Thyroid gland (tissue), 4 donors: Measurements from ENCODE around the gene TMEM98. TPM values are rescaled to one million over a fixed set of nuclear protein-coding genes. Genes with fewer than 3 reads are reported as not detected.

Source experiments
- DNase-seq, 2 donors: peaks; one replicate each; pipeline ENCODE4 v3.0.0-alpha.2; 2019
- H3K27ac ChIP-seq, 3 donors: fragments of 200-600 bp; sonication (generic); 1 replicate in 2 of 3; 2 replicates in 1 of 3; pipeline ENCODE4 v1.5.1; 2016 to 2019; ENCODE audit warnings: mild to moderate bottlenecking in 1 of 3, moderate library complexity in 1 of 3
- H3K27me3 ChIP-seq: fragments of 200-600 bp; sonication (generic); one replicate; pipeline ENCODE4 v1.5.1; 2019
- H3K36me3 ChIP-seq, 2 donors: fragments of 200-600 bp; sonication (generic); one replicate each; pipeline ENCODE4 v1.5.1; 2016 to 2019
- H3K4me1 ChIP-seq, 2 donors: fragments of 200-600 bp; sonication (generic); one replicate each; pipeline ENCODE4 v1.5.1; 2017 to 2019
- H3K4me3 ChIP-seq, 3 donors: fragments of 200-600 bp; sonication (generic); replicated peaks in 1 of 3; 1 replicate in 2 of 3; 2 replicates in 1 of 3; pipeline ENCODE4 v1.5.1; 2016; ENCODE audit warnings: mild to moderate bottlenecking in 1 of 3
- H3K9me3 ChIP-seq: fragments of 200-600 bp; sonication (generic); one replicate; pipeline ENCODE4 v1.5.1; 2017
- POLR2A ChIP-seq, 2 donors: fragments of 450-650 bp; IDR thresholded peaks; one replicate each; pipeline ENCODE4 v1.6.1; 2017; ENCODE audit warnings: antibody characterized with exemption in 2 of 2, mild to moderate bottlenecking in 2 of 2, moderate library complexity in 1 of 2
- WGBS, 2 donors: methylation state at CpG; one replicate each; pipeline ENCODE4 v1.1.5; 2017; 5-methylcytosine and 5-hydroxymethylcytosine counted together
- intact Hi-C: fragments of 100-400 bp; cut with DNase I; formaldehyde crosslinking; loops from one replicate; pipeline ENCODE4 v1.15.1; 2023
- total RNA-seq, 4 donors: library from RNA; depleted of rRNA; stranded (reverse); fragments of >200 nt; gene quantifications; one replicate each; pipeline ENCODE4 v1.2.3, GENCODE V29; 2016
- TF ChIP-seq, protein P1 (sequence below), 6 experiments: fragments of 200-600 bp in 3 of 6; fragments of 450-650 bp in 3 of 6; sonication (generic) in 3 of 6; IDR thresholded peaks; one replicate each; pipeline ENCODE4 v1.5.1; 2016 to 2019; ENCODE audit warnings: antibody characterized with exemption in 6 of 6, mild to moderate bottlenecking in 2 of 6, inconsistent platforms in 1 of 6, moderate library complexity in 1 of 6

The TMEM98 gene
- total RNA-seq, 4 donors from 2014 or later, result 57.0 to 121 (median 74.8) TPM

GRCh38 chr17:32928586-32929535, 908 bp downstream of the TMEM98 start:
- intact Hi-C loops, result no loop called here
- 24 to 25% methylated on average over 19 of the region's 19 CpGs for WGBS, 2 donors
- peak overlapping the region in 2 of 3 donors; percentile 61 to 62 for H3K27ac ChIP-seq
- no peaks in the 10 kb centered on the region for H3K9me3 ChIP-seq
- H3K36me3 ChIP-seq, result no peaks in the 10 kb centered on the region
- no peaks in the 10 kb centered on the region for H3K27me3 ChIP-seq
- peak overlapping the region; percentile 34 to 65 (median 63) for H3K4me3 ChIP-seq
- DNase-seq, result no peak
- TF ChIP-seq, protein P1, sequence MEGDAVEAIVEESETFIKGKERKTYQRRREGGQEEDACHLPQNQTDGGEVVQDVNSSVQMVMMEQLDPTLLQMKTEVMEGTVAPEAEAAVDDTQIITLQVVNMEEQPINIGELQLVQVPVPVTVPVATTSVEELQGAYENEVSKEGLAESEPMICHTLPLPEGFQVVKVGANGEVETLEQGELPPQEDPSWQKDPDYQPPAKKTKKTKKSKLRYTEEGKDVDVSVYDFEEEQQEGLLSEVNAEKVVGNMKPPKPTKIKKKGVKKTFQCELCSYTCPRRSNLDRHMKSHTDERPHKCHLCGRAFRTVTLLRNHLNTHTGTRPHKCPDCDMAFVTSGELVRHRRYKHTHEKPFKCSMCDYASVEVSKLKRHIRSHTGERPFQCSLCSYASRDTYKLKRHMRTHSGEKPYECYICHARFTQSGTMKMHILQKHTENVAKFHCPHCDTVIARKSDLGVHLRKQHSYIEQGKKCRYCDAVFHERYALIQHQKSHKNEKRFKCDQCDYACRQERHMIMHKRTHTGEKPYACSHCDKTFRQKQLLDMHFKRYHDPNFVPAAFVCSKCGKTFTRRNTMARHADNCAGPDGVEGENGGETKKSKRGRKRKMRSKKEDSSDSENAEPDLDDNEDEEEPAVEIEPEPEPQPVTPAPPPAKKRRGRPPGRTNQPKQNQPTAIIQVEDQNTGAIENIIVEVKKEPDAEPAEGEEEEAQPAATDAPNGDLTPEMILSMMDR (IDR thresholded peaks at IDR 0.05), result no peak
- no peak for TF ChIP-seq POLR2A (IDR thresholded peaks at IDR 0.05)
- peaks cover 10 to 12% of the 10 kb centered on the region in 2 donors for H3K4me1 ChIP-seq

- Histone ChIP-seq H3K36me3 (no peaks in the 10 kb centered on the region), H3K4me1 (peaks cover 10 to 12% of the 10 kb centered on the region in 2 donors), H3K27ac (no peak overlapping the region), H3K4me3 (no peak overlapping the region), H3K27me3 (no peaks in the 10 kb centered on the region), H3K9me3 (no peaks in the 10 kb centered on the region)
- TF ChIP-seq, protein P1 (IDR thresholded peaks at IDR 0.05), result no peak
- no peak for TF ChIP-seq POLR2A (IDR thresholded peaks at IDR 0.05)
- intact Hi-C loops, result no loop called here
- WGBS, 2 donors, result 34% methylated on average over 2 of the region's 2 CpGs
- DNase-seq, result peak; percentile 20 to 22
Observed at GRCh38 chr17:32929588-32929987, 1.6 kb downstream of the TMEM98 start.

- Histone ChIP-seq H3K4me3 (no peak overlapping the region), H3K36me3 (no peaks in the 10 kb centered on the region), H3K4me1 (peaks cover 10 to 12% of the 10 kb centered on the region in 2 donors), H3K27me3 (no peaks in the 10 kb centered on the region), H3K27ac (no peak overlapping the region), H3K9me3 (no peaks in the 10 kb centered on the region)
- intact Hi-C loops, result loop anchor here (10.0 kb wide), 1 partner anchor 56 kb away; the partner anchor contains the start of gene MYO1D
- DNase-seq, result no peak
- TF ChIP-seq, protein P1 (IDR thresholded peaks at IDR 0.05), result no peak
- no peak for TF ChIP-seq POLR2A (IDR thresholded peaks at IDR 0.05)
- 97% methylated on average over 1 of the region's 1 CpG for WGBS, 2 donors
Observed at GRCh38 chr17:32930512-32930911, 2.6 kb downstream of the TMEM98 start.

- Histone ChIP-seq H3K4me1 (peaks cover 12 to 16% of the 10 kb centered on the region in 2 donors), H3K9me3 (no peaks in the 10 kb centered on the region), H3K27ac (no peak overlapping the region), H3K4me3 (no peak overlapping the region), H3K36me3 (no peaks in the 10 kb centered on the region), H3K27me3 (no peaks in the 10 kb centered on the region)
- intact Hi-C loops, result loop anchor here (10.0 kb wide), 1 partner anchor 57 kb away; the partner anchor contains the start of gene MYO1D
- no peak for TF ChIP-seq POLR2A (IDR thresholded peaks at IDR 0.05)
- TF ChIP-seq, protein P1 (IDR thresholded peaks at IDR 0.05), result no peak
- DNase-seq, result no peak
- WGBS, 2 donors, result 73 to 83% methylated on average over 1 of the region's 1 CpG
Observed at GRCh38 chr17:32931686-32932085, 3.7 kb downstream of the TMEM98 start.

- intact Hi-C loops, result loop anchor here (10.0 kb wide), 1 partner anchor 59 kb away; the partner anchor contains the start of gene MYO1D
- Histone ChIP-seq H3K36me3 (no peaks in the 10 kb centered on the region), H3K4me3 (no peak overlapping the region), H3K27me3 (no peaks in the 10 kb centered on the region), H3K9me3 (no peaks in the 10 kb centered on the region), H3K27ac (no peak overlapping the region), H3K4me1 (peaks cover 9 to 19% of the 10 kb centered on the region in 2 donors)
- no peak for DNase-seq
- no peak for TF ChIP-seq POLR2A (IDR thresholded peaks at IDR 0.05)
- TF ChIP-seq, protein P1 (IDR thresholded peaks at IDR 0.05), result no peak
- 60 to 93% methylated on average over 2 of the region's 2 CpGs for WGBS, 2 donors
Observed at GRCh38 chr17:32933881-32934280, 5.9 kb downstream of the TMEM98 start.
